Stimulated activated CD8-positive, alpha-beta memory T cell treated with anti-CD3 and anti-CD28 coated beads, Interleukin-15, amount 100 ng/mL, for 48 hours (primary cell): ENCODE results near the gene REPIN1.
A peak's percentile ranks its signal among the peaks of the same experiment; 100 is the strongest.

Experiments
- DNase-seq, 2 donors: peaks; one replicate each; pipeline ENCODE4 v3.0.0-alpha.2; 2020; ENCODE audit warnings: low read depth in 2 of 2

REPIN1 gene

DNA sequence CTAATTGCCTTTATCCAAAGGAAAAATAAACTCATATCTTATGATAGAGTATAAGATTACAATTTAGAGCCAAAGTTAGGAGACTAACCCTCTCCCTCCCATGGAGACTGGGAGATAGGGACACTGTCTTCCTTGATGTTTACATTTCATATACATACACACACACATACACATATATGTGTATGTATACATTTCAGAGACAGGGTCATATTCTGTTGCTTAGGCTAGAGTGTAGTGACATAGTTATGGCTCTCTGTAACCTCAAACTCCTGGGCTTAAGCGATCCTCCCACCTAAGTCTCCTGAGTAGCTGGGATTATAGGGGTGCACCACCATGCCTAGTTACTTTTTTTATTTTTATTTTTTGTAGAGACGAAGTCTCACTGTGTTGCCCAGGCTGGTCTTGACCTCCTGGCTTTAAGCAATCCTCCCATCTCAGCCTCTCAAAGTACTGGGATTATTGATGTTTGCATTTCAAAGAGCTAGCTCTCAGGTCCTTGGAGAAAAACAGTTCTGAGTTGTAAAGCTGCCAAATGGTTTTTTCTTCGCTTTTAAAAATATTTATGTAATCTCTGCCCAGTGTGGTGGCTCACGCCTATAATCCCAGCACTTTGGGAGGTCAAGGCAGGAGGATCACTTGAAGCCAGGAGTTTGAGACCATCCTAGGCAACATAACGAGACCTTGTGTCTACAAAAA, 8.1 kb upstream of the REPIN1 start:
- DNase-seq = no peak

DNA sequence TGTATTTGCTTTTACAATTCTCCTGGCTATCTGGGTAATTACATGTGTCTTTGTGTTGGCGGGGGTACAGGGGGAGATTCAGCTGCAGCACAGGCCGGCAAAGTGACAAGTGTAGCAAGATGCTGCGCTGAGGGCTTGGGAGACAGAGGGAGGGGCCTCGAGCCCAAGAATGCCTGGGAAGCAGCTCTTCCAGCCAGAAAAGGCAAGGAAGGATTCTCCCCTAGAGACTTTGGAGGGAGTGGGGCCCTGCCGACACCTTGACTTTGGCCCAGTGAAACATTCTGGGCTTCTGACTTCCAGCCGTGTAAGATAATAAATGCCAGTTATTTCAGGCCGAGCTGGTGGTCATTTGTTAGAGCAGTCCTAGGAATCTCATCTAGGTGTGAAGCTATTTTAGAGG, 7.2 kb upstream of the REPIN1 start:
- DNase-seq = no peak

DNA sequence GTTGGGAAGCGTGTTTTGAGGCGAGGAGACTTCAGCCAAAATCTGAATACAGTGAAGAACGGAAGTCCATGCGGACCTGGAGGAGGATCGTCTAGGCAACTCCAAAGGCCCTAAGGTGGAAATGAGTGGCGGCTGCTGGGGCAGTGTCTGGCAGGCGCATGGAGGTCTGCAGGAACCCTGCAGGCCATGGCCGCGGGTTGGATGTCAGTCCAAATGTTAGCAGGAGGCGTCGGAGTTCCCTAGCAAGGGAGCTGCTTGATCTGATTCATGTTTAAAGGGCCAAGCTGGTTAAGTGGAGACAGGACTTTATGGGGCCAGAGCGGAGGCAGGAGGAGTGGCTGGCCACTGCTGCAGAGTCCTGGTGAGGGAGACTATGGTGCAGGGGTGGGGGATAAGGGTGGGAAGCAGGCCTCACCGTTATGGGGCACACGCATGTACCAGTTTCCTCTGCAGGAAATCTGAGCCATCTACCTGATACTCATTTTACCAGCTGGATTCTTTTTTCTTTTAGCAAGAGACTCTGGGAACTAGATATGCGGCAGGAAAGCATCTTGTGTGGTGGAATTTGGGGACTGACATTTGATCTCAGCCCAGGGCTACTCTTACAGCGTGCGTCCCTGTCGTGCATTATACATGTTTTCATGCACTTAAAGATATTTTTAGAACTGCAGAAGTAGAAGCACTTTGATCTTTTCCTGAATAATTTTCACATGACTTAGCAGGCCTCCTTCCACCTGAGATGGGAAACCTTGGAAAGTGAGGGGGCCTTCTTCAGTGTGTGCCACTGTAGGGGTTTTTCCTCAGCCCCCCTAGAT, 6.6 kb upstream of the REPIN1 start:
- no peak for DNase-seq

DNA sequence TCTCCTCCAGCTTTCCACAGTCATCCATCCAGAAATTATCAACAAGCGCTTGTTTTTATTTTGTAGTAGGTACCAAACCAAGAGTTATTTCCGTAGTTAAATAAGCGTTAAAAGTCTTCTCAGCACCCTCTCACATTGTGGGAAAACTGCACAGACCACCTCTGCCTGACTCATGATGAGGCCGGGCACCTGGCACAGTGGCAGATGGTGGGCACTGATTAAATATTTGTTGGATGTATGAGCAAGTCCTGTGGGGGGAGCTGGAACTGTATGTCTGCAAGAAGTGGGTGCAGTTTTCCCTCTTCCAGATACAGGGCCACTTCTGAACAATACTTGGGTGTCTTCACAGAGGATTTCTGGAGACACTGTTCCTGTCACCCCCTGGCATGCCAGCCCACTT, 5.3 kb upstream of the REPIN1 start:
- no peak for DNase-seq

DNA sequence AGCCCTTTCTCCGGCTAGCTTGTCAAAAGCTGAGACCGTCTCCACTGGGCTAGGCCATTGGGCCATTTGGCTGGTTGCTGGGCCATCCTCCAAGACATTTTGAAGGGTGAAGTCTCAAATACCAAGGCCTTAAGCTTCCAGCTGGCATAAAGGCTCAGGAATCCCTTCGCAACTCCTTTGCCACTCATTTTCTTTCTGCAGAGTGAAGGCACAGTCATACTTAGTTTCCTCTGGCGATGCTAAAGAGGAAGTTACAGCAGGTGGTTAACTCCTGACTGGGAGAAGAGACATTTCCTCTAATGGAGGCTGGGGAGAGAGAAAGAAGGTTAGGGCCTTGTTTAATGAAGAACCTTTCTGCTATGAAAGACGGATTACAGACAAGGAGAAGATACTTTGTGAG, 4.8 kb upstream of the REPIN1 start:
- DNase-seq = no peak

DNA sequence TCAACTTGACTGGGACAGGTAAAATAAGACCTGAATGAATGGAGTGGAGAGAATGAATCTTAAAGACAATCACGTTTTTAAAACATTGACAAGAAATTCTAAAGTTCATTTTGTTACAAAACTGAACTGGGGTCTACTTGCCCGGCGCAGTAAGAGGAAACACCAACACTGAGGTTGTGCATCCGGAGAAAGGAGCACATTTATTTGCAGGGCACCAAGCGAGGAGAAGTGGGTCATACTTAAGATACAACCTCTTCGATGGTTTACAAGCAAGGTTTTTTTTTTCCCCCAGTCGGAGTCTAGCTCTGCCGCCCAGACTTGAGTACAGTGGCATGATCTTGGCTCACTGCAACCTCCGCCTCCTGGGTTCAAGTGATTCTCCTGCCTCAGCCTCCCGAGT, 3.4 kb upstream of the REPIN1 start:
- DNase-seq = no peak

DNA sequence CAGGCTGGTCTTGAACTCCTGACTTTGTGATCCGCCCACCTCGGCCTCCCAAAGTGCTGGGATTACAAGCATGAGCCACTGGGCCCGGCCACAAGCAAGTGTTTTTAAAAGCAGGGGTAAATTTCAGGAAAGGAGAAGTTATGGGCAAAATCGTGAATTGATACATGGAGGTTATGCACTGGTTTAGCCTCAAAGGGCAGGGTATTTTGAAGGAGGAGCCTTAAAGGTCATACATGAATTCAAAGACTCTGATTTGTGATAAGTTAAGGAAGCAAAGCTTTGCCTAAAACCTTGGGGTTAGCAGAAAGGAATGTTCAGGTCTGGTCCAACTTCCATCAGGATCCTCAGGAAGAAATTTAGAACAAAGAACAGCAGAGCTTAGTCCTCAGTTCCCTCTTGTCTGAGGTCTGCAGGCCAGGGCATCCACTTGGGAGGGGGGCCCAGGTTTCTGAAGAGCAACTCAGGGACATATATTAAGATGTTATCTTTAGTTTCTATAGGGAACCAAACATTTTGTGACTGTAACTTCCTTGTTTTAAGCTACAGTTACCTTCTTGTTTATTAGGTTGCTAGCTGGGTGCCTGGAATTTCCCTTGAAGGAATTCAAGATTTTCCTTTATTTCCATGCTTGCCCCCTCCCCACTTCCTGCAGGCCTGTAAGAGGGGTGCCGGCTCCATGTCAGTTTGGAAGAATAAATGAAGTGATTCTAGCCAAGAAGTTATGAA, 2.8 kb upstream of the REPIN1 start:
- no peak for DNase-seq

DNA sequence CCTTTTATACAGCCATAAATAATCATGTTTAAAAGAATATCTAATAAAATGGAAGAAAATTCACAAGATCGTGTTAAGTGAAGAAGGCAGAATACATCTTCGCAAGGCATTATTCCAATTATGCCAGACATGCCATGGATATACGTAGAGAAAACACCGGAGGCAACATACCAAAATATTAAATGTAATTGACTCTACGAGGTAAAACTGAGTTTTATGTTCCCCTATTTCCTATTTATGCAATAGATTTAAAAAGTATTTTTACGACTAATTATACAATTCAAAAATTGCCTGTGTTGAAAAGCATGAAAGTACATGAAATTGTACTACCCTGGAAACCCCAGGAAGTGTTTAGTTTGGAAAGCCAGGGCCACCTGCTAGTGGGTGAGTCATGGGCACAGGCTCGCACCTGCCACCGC, 936 bp upstream of the REPIN1 start:
- no peak for DNase-seq

DNA sequence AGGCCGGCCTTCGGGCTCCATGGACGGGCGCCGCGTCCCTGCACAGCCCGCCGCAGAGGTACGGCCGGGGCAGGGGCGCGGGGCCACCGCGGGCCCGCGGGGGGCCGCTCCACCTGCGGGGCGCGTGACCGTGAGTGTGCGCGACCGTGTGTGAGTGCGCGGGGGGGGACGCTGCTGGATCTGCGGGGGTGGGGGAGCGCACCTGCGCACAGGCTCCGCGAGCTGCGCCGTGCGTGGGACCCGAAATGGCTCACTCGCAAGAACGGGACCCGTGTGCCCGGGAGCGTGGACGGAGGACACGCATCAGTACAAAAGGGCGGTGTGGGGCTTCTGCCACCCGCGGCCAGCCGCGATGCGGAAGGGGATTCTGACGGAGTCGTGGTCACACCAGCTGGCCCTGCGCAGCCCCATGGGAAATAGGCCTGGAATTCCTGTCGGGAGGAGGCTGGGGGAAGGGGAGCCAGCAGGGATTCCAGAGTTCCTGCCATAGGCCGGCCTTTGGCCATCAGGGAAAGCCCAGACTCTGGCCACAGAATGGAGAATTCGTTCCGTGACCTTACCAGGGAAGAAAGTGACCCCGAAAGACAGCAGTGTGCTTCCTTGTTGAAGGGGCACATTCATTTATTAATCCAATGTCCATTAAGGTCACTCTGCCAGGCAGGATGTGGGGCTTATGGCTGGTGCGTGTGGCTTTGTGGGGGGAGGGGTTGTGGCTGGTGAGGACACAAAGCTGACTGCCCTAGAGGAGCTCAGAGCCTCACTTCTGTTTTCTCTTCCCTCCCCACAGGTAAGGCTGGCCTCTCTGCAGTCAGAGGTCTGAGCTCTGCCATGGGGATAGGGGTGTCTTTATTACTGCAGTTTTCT, 494 bp downstream of the REPIN1 start:
- DNase-seq = no peak

DNA sequence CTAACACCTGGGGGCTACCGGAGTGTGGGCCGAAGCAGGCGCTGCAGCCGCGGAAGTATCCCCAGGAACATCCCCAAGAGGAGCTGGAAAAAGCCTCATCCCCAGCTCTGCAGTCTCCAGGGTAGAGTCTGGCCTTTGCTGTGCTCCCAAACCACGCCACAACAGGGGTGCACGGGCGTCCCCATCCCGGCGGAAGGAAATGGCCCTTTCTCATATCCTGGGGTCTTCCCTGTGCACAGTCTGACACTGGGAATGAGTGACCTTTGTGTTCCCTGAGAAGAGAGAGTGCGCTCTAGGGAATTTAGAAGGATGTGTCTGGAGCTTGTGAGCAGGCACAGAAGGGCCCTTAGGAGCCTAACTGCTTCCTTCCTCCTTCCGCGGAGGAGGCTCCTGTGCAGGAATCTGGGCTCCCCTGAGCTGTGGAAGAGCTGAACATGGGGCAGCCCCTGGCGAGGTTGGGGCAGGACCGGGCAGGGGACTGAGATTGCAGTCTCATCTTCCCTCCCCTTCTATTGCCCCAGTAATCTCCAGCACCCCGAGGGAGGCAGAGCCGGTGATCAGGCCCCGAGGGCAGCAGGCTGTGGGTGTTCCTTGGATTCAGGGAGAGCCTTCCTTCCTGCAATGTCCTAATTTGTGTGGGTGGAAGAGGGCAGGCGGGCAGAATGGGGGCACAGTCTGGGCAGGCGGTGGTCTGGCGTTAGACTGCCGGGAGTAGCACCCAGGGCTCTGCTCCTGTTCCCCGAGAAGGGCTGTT, 1.3 kb downstream of the REPIN1 start:
- DNase-seq = no peak

DNA sequence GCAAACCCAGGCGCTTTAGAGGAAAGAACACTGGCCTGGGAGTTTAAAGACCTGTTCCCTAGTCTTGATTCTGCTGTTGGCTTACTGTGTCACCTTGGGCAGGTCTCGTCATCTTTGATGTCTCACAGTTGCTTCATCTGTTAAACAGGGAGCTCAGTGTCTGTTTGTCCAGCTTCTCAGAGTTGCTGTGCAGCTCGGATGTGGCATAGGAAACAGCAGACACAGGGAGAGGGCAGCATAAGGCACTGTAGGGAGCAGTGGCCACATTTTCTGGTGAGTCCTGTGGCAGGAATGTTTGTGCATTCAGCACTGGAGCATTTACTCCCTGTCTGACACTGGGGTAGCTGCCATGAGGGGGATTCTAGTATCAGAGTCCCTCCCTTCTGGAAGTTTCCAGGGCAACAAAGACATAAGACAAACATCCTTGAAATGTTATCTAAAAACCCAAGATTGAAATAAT, 2.0 kb downstream of the REPIN1 start:
- DNase-seq = no peak

DNA sequence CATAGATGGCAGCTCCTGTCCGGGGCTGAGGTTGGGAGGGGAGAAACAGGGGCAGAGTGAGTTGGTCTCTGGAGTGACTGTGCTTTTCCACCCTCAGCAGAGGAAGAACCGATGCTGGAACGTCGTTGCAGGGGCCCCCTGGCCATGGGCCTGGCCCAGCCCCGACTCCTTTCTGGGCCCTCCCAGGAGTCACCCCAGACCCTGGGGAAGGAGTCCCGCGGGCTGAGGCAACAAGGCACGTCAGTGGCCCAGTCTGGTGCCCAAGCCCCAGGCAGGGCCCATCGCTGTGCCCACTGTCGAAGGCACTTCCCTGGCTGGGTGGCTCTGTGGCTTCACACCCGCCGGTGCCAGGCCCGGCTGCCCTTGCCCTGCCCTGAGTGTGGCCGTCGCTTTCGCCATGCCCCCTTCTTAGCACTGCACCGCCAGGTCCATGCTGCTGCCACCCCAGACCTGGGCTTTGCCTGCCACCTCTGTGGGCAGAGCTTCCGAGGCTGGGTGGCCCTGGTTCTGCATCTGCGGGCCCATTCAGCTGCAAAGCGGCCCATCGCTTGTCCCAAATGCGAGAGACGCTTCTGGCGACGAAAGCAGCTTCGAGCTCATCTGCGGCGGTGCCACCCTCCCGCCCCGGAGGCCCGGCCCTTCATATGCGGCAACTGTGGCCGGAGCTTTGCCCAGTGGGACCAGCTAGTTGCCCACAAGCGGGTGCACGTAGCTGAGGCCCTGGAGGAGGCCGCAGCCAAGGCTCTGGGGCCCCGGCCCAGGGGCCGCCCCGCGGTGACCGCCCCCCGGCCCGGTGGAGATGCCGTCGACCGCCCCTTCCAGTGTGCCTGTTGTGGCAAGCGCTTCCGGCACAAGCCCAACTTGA, 2.7 kb downstream of the REPIN1 start:
- DNase-seq = no peak

DNA sequence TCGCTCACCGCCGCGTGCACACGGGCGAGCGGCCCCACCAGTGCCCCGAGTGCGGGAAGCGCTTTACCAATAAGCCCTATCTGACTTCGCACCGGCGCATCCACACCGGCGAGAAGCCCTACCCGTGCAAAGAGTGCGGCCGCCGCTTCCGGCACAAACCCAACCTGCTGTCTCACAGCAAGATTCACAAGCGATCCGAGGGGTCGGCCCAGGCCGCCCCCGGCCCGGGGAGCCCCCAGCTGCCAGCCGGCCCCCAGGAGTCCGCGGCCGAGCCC, 3.3 kb downstream of the REPIN1 start:
- no peak for DNase-seq

DNA sequence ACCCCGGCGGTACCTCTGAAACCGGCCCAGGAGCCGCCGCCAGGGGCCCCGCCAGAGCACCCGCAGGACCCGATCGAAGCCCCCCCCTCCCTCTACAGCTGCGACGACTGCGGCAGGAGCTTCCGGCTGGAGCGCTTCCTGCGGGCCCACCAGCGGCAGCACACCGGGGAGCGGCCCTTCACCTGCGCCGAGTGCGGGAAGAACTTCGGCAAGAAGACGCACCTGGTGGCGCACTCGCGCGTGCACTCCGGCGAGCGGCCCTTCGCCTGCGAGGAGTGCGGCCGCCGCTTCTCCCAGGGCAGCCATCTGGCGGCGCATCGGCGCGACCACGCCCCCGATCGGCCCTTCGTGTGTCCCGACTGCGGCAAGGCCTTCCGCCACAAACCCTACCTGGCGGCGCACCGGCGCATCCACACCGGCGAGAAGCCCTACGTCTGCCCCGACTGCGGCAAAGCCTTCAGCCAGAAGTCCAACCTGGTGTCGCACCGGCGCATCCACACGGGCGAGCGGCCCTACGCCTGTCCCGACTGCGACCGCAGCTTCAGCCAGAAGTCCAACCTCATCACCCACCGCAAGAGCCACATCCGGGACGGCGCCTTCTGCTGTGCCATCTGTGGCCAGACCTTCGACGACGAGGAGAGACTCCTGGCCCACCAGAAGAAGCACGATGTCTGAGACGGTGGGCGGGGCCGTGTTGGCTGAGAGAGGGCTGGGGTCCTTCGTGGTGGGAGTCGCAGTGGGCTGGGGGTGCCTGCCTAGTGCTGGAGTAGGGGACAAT, 3.8 kb downstream of the REPIN1 start:
- DNase-seq = no peak

DNA sequence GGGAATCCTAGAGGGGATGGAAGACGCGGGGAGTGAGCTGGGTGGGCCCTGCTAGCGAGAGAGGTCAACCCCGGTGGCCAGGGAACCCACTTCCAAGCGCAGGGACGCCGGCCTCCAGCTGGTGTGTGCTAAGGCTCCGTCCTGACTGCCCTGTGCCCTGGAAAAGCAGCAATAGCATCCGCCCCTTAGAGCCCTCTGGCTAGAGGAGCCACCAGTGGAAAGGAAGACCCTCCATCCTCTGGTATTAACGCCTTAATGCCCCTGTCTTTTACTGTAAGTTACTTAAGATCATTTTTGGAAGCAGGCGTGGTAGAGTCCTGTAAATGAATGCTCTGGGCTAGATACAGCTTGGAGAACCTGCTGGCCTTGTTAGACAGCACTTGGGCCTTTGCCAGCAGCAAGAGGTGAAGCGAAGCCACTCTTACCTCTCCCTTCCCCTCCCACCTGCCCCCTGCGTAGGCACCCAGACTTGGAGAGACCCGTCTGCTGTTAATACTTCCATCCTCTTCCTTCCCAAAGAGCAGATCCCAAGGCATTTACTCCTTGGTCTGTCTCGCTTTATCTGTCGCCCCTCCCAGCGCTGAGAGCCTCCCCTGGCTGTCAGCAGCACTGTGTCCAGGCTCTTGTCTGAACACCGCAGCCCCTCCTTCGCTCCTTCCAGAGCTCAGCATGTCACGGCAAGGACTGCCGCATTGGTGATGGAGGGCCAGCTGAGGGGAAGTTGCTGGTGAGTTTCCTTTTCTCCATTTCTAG, 4.6 kb downstream of the REPIN1 start:
- DNase-seq = no peak

DNA sequence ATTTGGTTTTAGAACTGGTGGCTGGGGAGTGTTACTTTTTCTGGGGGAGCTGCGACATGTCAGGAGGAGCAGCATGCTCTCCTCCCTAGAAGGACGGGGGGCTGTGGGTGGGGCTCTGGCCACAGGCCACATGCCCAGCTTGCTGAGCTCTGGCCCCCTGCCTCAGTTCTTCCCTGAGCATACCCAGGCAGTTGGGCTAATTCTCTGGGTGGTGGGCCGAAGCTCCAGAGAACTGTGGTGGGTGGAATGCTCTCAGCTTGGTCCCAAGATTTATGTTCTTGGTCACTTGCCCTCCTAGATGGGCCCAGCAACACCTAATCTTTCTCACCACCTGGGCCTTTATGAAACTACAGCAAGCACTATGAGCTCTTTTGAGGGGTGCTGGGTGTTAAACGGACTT, 5.4 kb downstream of the REPIN1 start:
- no peak for DNase-seq

DNA sequence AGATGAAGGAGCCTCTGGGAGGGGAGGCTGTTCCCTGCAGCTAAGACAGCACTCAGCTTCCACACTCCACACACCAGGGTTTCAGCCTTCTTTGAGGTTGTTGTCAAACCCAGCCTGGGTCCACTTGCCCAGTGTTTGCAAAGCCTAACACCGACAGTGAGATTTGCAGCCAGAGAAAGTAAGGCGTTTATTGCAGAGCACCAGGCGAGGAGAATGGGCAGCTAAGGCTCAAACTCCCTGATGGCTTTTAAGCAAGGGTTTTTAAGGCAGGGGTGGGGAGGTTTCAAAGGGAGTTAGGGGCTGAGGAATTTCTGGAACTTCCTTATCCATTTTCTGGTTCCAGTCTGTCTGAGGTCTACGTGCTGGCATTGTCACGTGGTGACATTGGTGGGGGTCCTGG, 5.8 kb downstream of the REPIN1 start:
- no peak for DNase-seq

DNA sequence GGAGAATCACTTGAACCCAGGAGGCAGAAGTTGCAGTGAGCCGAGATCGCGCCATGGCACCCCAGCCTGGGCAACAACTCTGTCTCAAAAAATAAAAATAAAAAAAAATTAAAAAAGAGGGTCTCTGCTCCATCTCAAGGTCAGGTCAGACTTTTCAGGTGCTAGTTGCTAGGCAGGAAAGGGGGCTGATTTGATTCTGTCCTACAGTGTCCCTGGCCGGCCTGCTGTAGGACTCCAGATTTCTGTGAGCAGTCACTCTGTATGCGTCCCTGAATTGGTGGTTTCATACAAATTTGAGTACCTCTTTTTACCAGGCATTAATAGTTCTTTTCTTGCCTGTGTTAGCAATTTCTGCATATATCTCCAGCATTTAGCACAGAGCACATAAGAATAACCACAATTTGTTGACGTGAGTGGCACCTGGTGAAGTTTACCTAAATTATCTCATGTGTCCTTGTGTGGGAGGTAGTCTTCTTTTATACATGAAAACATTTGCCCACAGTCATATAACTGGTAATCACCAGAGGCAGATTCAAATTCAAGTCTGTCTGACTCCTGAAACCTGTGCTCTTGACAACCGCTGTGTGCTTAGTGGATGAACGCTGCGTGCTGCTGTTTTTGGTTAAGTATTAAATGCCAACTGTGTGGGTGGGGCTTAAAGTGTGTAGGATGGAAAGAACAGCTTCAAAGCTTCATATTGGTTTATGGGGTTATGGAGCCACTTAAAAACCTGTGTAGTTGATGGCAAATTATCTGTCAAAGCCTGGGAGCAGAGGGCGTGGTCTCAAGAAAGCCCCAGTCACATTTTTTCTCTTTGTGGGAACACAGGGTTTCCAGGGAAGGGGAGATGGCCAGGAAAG, 7.3 kb downstream of the REPIN1 start:
- peak in 1 of 2 donors; percentile 40 for DNase-seq
